ENCODE measurements around the gene SLC35G3.

- no peak for TF ChIP-seq POLR2A (IDR thresholded peaks at IDR 0.05; ENCODE audit: control extremely low read depth in 1 of 2, low read depth in 2 of 2, low read length in 2 of 2)
- TF ChIP-seq SIX5 (IDR thresholded peaks at IDR 0.05; ENCODE audit: low read depth, low read length) = no peak
- TF ChIP-seq GABPA (IDR thresholded peaks at IDR 0.05; ENCODE audit: borderline replicate concordance, insufficient read depth, low read length) = no peak
- no peak for TF ChIP-seq POLR2AphosphoS5 (IDR thresholded peaks at IDR 0.05; ENCODE audit: low read depth, low read length)
- no peak for TF ChIP-seq CHD1 (IDR thresholded peaks at IDR 0.05; ENCODE audit: low read depth, low read length)
Measured at GRCh38 chr17:35166526-35166925, 27.7 kb downstream of the SLC35G3 start.
